Transverse colon (tissue), 4 donors: ENCODE data around the gene SORL1. TPM values are rescaled to one million over a fixed set of nuclear protein-coding genes. Genes with fewer than 3 reads are reported as not detected.

Experiments
- DNase-seq: peaks from one replicate; pipeline ENCODE4 v3.0.0-alpha.2; 2019
- H3K27ac ChIP-seq, 4 donors: fragments of 200-600 bp; sonication (generic); 2 replicates each; pipeline ENCODE4 v1.5.1; 2016 to 2018; ENCODE audit warnings: inconsistent platforms in 4 of 4
- H3K27me3 ChIP-seq: fragments of 200-600 bp; sonication (generic); 2 replicates; pipeline ENCODE4 v1.5.1; 2017; ENCODE audit warnings: inconsistent platforms
- H3K36me3 ChIP-seq, 4 donors: fragments of 200-600 bp; sonication (generic); 2 replicates each; pipeline ENCODE4 v1.5.1; 2017 to 2019; ENCODE audit warnings: inconsistent platforms in 4 of 4
- H3K4me1 ChIP-seq, 4 donors: fragments of 200-600 bp; sonication (generic); 2 replicates each; pipeline ENCODE4 v1.5.1; 2017 to 2020; ENCODE audit warnings: inconsistent platforms in 4 of 4
- H3K4me3 ChIP-seq, 4 donors: fragments of 200-600 bp; sonication (generic); 1 replicate in 1 of 4; 2 replicates in 3 of 4; pipeline versions ENCODE4 v1.5.1 to v1.6.1; 2017 to 2019; ENCODE audit warnings: inconsistent platforms in 4 of 4
- H3K9me3 ChIP-seq, 2 donors: fragments of 200-600 bp; sonication (generic); 2 replicates each; pipeline ENCODE4 v1.5.1; 2017 to 2019; ENCODE audit warnings: inconsistent platforms in 2 of 2
- CTCF ChIP-seq, 5 experiments: fragments of 200-600 bp in 3 of 5; fragments of 450-650 bp in 2 of 5; sonication (generic) in 3 of 5; IDR thresholded peaks; 1 replicate in 2 of 5; 2 replicates in 3 of 5; pipeline ENCODE4 v1.5.1; 2016 to 2017; ENCODE audit warnings: antibody characterized with exemption in 5 of 5, inconsistent platforms in 3 of 5, mild to moderate bottlenecking in 2 of 5, moderate library complexity in 1 of 5
- EP300 ChIP-seq: sonication (generic); formaldehyde crosslinking; IDR thresholded peaks from one replicate; pipeline ENCODE4 v1.6.1; 2017; ENCODE audit warnings: antibody characterized with exemption, low read depth
- POLR2A ChIP-seq: fragments of 450-650 bp; IDR thresholded peaks from one replicate; pipeline ENCODE4 v1.6.1; 2016; ENCODE audit warnings: antibody characterized with exemption, mild to moderate bottlenecking, moderate library complexity
- POLR2AphosphoS5 ChIP-seq, 3 donors: sonication (generic); formaldehyde crosslinking; IDR thresholded peaks; one replicate each; pipeline ENCODE4 v1.6.1; 2016; ENCODE audit warnings: antibody characterized with exemption in 3 of 3
- WGBS, 2 donors: methylation state at CpG; one replicate each; pipeline ENCODE4 v1.1.5; 2018; ENCODE audit warnings: low coverage in 1 of 2; 5-methylcytosine and 5-hydroxymethylcytosine counted together
- in situ Hi-C, 4 donors: fragments of 200-750 bp; cut with MboI; loops; one replicate each; pipeline versions ENCODE4 v1.15.0 to v1.15.1; 2017; ENCODE audit warnings: low sequenced_read_pairs in 3 of 4, low pct_ligation_motif_present in 1 of 4, low pct_unique_long_range_greater_than_20kb in 1 of 4
- intact Hi-C: fragments of 100-400 bp; cut with DNase I; formaldehyde crosslinking; loops from one replicate; pipeline ENCODE4 v1.15.1; 2023; ENCODE audit warnings: low total_unique reads
- total RNA-seq, 4 donors: library from RNA; depleted of rRNA; stranded (reverse); fragments of >200 nt; gene quantifications; one replicate each; pipeline ENCODE4 v1.1.0, GENCODE V29; 2016

The SORL1 gene
- total RNA-seq, 4 donors from 2014 or later: 81.6 to 338 (median 129) TPM

GRCh38 chr11:121659811-121660210 is 207.7 kb downstream of the SORL1 start:
- in situ Hi-C loops: loop anchor here (10.0 to 25.0 kb wide), 6 partner anchors 445 to 852 kb away; no protein-coding TSS in a partner anchor
- H3K27ac ChIP-seq: no peak overlapping the region
- H3K4me1 ChIP-seq: peaks cover 0 to 18% (median 6%) of the 10 kb centered on the region in 4 donors
- DNase-seq: no peak
- no peak for TF ChIP-seq CTCF (IDR thresholded peaks at IDR 0.05)
- TF ChIP-seq POLR2A: no peak
- TF ChIP-seq POLR2AphosphoS5 (IDR thresholded peaks at IDR 0.05): no peak
- no peak for TF ChIP-seq EP300
- 63 to 71% methylated on average over 2 to 3 of the region's 3 CpGs for WGBS, 2 donors
- H3K36me3 ChIP-seq: no peaks in the 10 kb centered on the region
- H3K4me3 ChIP-seq: no peak overlapping the region
- intact Hi-C loops: loop anchor here (5.0 to 10.0 kb wide), 2 partner anchors 542 to 845 kb away; no protein-coding TSS in a partner anchor
- H3K9me3 ChIP-seq: no peaks in the 10 kb centered on the region
- H3K27me3 ChIP-seq: no peaks in the 10 kb centered on the region

- intact Hi-C loops (no loop called here), in situ Hi-C loops (loop anchor here in 2 of 4 donors (10.0 to 25.0 kb wide), 3 partner anchors 550 to 850 kb away; no protein-coding TSS in a partner anchor)
- WGBS, 2 donors: 62 to 65% methylated on average over 4 of the region's 4 CpGs
- Histone ChIP-seq H3K27ac (peak overlapping the region in 3 of 4 donors; percentile 10 to 11 (median 10)), H3K9me3 (no peaks in the 10 kb centered on the region), H3K4me1 (peaks cover 0 to 3% (median 0%) of the 10 kb centered on the region in 4 donors), H3K36me3 (no peaks in the 10 kb centered on the region), H3K27me3 (no peaks in the 10 kb centered on the region), H3K4me3 (no peak overlapping the region)
- no peak for TF ChIP-seq CTCF (IDR thresholded peaks at IDR 0.05)
- TF ChIP-seq POLR2AphosphoS5 (IDR thresholded peaks at IDR 0.05): no peak
- TF ChIP-seq POLR2A: no peak
- TF ChIP-seq EP300: no peak
- DNase-seq: no peak
Observed at GRCh38 chr11:121661880-121662486, 209.9 kb downstream of the SORL1 start.

- H3K9me3 ChIP-seq: no peaks in the 10 kb centered on the region
- H3K4me3 ChIP-seq: no peak overlapping the region
- no peaks in the 10 kb centered on the region for H3K27me3 ChIP-seq
- intact Hi-C loops (no loop called here), in situ Hi-C loops (loop anchor here in 2 of 4 donors (10.0 to 25.0 kb wide), 3 partner anchors 548 to 848 kb away; no protein-coding TSS in a partner anchor)
- H3K27ac ChIP-seq: no peak overlapping the region
- DNase-seq: no peak
- no peaks in the 10 kb centered on the region for H3K36me3 ChIP-seq
- peaks cover 0 to 3% (median 0%) of the 10 kb centered on the region in 4 donors for H3K4me1 ChIP-seq
- TF ChIP-seq CTCF (IDR thresholded peaks at IDR 0.05) (no peak), EP300 (no peak), POLR2A (no peak), POLR2AphosphoS5 (IDR thresholded peaks at IDR 0.05) (no peak)
Observed at GRCh38 chr11:121664144-121664543, 212.0 kb downstream of the SORL1 start.

- intact Hi-C loops: no loop called here
- TF ChIP-seq POLR2A (no peak), CTCF (IDR thresholded peaks at IDR 0.05) (no peak), POLR2AphosphoS5 (IDR thresholded peaks at IDR 0.05) (no peak), EP300 (no peak)
- in situ Hi-C loops: loop anchor here in 2 of 4 donors (10.0 to 25.0 kb wide), 3 partner anchors 547 to 847 kb away; no protein-coding TSS in a partner anchor
- H3K4me1 ChIP-seq: peaks cover 0 to 3% (median 2%) of the 10 kb centered on the region in 4 donors
- H3K36me3 ChIP-seq: no peaks in the 10 kb centered on the region
- H3K4me3 ChIP-seq: no peak overlapping the region
- DNase-seq: no peak
- H3K27ac ChIP-seq: no peak overlapping the region
- no peaks in the 10 kb centered on the region for H3K9me3 ChIP-seq
- WGBS, 2 donors: 78% methylated on average over 6 of the region's 6 CpGs; no CpG with 5 or more reads in 1 of the 2 donors
- H3K27me3 ChIP-seq: no peaks in the 10 kb centered on the region
Observed at GRCh38 chr11:121665206-121665838, 213.2 kb downstream of the SORL1 start.
